Measurements from ENCODE around the gene CCDC78.

DNA sequence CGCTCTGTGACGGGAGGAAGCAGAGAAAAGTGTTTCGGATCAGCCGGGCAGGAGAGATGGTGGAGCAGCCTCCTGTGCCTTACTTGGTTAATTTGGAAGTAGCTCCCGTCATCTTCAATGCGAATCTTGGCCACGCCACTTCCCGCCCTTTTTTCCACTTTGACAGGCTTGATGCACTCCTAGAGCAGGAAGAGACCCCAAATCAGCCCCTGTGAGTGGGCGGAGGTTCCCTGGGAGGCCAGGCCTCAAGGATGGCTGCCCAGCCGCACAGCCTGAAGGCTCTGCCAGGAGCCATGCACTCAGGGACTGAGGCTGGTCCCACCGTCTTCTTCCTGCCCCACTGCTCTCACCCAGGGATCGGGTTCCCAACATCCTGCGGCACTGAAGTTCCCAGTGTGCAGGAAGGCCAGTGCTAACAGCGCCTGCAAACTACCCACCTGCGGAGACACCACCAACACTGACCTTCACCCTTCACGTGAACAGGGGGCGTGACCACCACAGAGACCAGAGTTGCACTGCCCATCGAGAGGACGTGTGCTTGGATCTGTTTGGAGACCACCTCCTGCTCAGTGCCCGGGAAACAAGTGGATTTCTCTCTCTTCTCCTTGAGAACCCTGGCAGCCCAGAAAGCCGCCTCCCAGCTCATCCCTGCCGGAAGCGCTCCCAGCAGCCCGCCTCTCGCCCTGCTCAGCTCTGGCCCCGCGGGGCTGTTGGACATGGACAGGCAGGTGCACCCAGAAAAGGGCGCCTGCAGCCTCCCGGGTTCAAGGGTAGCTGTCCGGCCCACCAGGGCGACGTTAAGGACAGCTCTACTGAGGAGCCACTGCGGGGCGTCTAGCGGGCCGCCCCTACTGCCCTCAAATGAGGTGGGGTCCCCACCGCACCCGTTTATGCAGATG is 13.6 kb upstream of the CCDC78 start:
- no peak for TF ChIP-seq POLR2AphosphoS5 (IDR thresholded peaks at IDR 0.05; ENCODE audit: low read depth, low read length)
- no peak for TF ChIP-seq POLR2A (IDR thresholded peaks at IDR 0.05; ENCODE audit: low read depth, low read length)
- TF ChIP-seq SPI1 (IDR thresholded peaks at IDR 0.05; ENCODE audit: low read depth, low read length) = no peak
- no peak for TF ChIP-seq TAF1 (IDR thresholded peaks at IDR 0.05; ENCODE audit: low read depth, low read length)
- no peak for TF ChIP-seq PAX5 (IDR thresholded peaks at IDR 0.05; ENCODE audit: insufficient read depth, low read length, severe bottlenecking)
- no peak for TF ChIP-seq POU2F2 (IDR thresholded peaks at IDR 0.05; ENCODE audit: low read depth, low read length)
